HG03521 (cell line): Measurements from ENCODE around the gene DISC1.

Experiments used
- ATAC-seq: cut with Tn5 transposase; IDR thresholded peaks from one replicate; pipeline ENCODE4 v1.9.1; 2021; ENCODE audit warnings: mild to moderate bottlenecking, moderate library complexity; ENCODE audit not compliant: unreplicated experiment

The DISC1 gene

DNA sequence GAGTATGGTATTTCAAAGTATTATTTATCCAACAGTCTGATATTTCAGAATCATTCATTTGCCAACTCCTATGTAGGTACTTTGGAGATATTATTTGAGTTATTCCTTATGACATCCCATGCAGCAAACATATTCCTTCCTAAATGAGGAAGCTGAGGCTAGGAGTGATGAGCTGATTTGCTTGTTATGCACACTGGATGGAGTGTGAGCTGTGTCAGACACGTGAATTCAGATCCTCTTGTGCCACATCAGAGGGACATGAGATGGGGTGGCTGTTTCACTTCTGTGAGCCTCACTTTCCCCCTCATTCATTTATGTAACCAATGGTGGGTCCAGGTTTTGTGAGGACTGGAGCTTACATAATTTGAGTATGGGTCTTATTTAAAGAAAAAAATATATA is 215.9 kb downstream of the DISC1 start:
- no peak for ATAC-seq

- no peak for ATAC-seq
Measured at GRCh38 chr1:231844986-231845502, 218.5 kb downstream of the DISC1 start.

DNA sequence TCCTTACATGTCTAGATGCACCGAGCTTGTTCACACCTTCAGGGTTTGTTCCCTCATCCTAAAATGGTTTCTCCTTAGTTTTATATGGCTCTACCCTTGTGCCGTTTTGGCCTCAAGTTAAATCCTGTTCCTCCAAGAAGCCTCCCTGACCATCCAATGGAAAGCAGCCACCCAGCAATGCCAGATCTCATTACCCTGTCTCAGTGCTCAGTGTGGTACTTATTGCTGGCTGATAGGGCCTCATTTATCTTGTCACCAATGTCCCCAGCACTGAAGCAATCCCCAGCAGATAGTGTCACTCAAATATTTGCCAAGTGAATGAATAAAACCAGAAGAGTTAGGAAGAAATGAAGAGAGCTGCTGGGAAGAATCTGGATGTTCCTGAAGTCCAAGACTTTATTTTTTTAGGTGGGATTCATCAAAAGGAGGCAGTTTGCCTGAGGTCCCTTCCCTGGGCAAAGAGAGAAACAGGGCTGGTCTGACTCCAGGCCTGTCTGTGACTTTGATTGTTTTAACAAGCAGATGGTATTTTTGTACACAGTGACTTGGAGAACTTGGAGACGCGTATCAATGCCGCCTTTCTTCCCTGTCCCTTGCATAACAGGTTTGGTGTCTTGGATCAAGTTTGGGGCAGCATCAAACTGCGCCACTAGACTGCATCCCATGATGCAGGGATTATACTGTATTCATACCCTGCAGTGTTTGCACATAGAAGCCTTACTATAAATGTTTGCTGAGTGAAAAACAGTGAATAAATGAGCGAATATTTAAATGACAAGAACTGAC is 221.2 kb downstream of the DISC1 start:
- no peak for ATAC-seq

DNA sequence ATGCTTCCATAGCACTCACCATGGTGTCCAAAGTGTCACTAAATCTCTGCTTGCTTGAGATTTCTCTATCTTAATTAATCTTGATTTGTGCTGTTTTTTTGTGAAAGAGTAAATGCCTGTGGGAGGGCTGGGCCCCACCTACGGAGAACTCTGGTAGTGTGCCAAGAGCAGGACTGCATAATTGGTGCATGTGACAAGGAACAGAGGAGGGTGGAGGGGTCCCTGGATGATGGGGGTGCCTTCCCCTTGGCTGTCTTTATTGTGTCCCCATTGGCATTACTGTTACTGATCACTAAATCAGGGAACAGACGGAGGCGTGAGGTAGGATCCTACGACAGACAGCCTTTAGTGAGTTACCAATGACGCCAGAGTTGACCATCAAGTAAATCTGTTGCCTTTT is 223.4 kb downstream of the DISC1 start:
- no peak for ATAC-seq

GRCh38 chr1:231850786-231851185 is 224.2 kb downstream of the DISC1 start:
- no peak for ATAC-seq

DNA sequence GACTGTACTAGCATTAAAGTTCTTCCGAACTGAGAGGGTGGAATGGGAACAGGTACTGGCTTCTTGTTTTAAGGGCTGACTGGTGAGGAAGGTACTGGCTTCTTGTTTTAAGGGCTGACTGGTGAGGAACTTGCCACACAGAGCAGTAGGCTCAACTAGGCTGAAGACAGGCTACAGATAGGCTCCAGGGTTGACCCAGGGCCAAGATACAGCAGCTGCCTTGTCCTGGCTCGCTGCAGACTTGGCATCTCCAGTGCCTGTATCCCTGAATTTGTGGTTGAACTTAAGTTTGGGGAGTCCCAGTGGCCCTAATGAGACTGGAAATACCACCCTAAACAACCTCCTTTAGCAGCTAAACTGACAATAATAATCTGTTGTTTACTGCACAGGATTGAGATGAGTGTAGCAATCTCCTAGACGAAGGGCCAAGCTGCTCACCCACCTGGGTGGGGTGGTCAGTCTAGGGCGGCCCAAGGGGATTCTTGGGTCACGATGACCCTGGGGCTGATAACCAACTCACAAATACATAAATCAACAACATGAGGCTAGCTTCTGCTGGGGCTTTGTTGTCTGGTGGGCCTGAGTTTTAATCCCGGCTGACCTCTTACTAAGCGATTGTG is 227.1 kb downstream of the DISC1 start:
- no peak for ATAC-seq

DNA sequence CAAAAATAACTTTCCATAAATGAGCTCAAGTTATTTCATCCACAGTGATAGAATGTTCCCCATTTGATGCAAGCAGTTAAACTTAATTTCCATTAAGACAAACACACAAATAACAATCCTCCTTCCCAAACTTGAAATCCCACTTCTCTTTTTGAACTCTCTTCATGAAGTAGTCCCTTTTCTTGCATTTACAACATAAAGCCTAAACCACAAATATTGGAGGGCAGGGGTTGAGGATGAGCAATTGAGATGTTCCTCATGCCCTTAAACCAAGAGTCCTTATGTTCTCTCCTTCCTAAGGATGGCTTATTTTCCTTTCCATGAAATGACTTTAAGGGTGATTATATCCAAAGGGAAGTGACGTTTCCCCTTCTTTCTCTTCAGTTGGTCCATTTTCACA is 228.8 kb downstream of the DISC1 start:
- ATAC-seq: no peak

DNA sequence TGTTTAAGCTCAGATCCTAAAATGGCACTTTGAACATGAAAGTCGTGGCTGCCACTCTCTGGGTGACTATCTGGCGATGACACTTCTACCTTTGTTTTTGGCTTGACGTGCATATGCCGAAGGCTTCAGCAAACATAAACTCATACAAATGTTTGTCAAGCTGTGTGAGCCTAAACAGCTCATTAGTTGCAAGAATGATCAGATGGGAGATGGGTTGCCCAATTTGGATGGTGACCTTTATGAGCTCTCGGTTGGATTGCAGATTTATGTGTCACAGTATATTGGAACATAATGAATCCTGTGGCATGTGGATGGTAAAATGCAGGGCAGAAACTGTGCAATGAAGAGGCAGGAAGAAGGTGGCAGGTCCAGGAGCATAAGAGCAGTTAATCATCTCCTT is 229.3 kb downstream of the DISC1 start:
- ATAC-seq: no peak

- no peak for ATAC-seq
Measured at GRCh38 chr1:231856426-231856825, 229.8 kb downstream of the DISC1 start.

- no peak for ATAC-seq
Measured at GRCh38 chr1:231856894-231857293, 230.3 kb downstream of the DISC1 start.

DNA sequence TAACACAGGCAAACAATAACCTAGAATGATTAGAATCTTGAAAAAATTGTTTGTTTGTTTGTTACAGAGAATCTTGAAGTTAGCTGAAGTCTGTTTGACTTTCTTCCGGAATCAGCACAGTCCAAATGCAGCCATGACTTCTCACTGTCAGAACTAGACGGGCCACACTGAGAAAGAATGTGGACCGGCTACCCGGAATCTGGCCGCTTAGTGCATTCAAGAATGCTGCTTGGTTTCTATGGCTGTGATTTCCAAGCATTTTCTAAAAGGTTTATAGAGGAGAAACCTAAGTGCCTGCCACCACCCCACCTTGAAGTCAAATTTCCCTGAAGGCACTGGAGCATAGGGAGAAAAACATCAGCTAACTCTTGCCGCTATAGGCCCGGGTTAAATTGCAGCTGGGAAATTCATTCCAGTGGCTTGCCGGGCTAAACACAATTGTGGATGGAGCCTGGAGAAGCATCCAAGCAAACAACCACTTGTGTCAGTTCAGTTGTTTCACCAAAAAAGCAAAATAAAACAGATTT is 231.1 kb downstream of the DISC1 start:
- no peak for ATAC-seq

- ATAC-seq: no peak
Measured at GRCh38 chr1:231860221-231861088, 233.9 kb downstream of the DISC1 start.

DNA sequence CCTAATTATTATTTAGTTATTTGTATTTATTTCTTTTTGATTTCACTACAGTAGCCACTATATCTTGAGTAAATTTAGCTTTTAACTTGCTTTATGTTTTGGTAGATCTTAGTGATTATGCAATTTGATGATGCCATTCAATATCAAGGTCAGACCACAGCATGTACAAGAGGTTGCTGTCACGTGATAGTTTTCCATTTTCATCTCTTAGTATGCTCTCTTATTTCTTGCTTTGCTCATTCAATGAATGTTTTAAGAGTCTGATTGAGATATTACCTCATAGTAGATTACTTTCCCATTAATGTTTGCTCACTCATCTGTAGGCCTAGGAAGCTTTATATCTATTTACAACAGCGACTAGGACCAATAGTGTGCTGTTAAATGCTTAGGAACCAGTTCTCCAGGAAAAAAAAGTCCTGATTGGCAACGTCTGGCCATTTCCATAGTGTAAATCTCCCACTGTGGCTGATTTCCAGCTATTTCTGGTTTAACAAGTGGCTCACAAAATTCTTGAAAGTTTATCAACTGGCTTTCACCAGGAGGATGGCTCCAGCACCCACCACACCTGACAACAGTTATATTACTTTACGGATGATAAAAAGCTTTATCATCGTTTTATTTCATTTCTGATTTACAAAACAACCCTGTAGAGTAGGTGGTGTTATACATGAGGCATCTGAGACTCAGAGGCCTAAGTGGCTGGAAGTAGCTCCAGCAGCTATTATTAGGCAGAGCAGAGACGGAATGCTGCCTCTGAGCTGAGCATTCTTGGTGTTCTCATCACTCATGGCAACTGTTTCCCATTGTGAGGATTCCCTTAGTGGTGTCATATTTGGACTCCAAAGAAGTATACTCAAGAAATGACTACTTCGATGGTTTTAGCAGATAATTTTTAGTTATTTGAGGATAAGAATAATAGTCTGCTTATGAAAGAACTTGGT is 235.2 kb downstream of the DISC1 start:
- ATAC-seq: no peak

GRCh38 chr1:231862611-231863010 is 236.0 kb downstream of the DISC1 start:
- no peak for ATAC-seq

GRCh38 chr1:231865331-231865730 is 238.7 kb downstream of the DISC1 start:
- no peak for ATAC-seq

DNA sequence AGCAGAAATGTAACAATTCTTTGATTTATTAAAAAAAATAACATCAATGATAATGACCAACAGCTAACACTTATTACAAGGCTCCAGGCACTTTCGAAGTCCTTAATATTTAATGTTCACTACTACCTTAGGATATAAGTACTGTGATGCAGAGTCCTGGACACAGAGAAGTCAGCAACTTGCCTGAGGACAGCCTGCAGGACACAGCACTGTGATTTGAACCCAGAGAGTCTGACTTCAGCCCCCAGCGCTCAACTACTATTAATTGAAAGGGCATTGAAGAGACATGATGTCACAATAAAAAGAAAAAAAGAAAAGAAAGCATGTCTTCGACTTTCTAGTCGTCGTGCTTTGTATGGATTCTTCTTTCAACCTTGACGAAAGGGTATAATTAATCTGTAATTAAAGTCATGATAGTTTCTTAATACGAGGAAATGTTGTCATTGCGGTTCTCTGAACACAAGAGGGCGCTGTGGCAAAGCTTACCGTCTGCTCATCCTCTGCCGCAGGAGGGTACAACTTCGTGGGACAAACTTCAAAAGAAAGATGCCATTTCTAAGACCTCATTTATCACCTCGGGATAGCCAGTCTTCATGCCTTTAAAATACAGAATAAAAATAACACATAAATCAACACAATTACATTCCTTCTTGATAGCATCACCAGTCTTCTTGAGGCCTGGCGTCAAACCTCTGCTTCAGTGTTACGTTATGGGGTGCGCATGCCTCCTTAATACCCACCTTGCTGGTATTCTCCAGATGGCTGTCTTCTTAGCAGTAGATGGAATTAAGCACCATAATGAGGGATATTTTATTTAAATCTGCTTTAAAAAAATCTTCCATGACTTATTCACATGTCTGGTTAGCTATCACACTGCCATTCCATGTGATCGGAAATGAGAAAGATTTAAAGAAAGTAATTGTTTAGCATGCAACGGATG is 240.1 kb downstream of the DISC1 start:
- ATAC-seq: no peak

DNA sequence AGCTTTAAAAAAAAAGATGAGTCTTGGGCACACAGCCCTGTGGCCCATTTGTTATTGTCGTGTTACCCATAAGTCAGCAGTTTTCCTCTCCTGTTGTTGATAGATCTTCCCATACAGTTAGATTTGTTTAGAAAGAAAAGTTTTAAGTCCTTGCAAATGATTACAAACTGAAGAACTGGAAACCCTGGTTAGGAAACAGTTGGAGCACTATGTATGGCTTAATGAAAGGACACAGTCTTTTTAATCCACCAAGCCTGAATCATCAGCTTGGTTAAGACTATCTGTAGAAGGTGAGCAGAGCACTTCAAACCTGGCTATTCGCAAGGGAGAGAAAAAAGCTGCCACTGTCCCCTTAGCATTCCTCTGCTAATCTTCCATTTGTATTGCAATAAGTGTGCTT is 241.0 kb downstream of the DISC1 start:
- ATAC-seq: no peak

DNA sequence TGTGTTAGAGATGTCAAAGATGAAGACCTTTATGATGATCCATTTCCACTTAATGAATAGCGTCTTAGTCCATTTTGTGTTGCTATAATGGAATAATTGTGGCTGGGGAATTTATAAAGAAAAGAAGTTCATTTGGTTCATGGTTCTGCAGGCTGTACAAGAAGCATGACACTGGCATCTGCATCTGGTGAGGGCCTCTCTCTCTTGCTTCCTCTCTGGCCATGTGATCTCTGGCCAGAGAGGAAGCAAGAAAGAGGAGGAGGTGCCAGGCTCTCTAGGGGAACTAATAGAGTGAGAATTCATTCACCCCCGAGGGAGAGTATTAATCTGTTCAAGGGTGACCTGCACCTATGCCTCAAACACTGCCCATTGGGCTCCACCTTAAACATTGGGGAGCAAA is 242.8 kb downstream of the DISC1 start:
- no peak for ATAC-seq

- no peak for ATAC-seq
Measured at GRCh38 chr1:231871471-231871870, 244.9 kb downstream of the DISC1 start.
